Measurements from ENCODE around the gene ENPP6. TPM values are rescaled to one million over a fixed set of nuclear protein-coding genes. Genes with fewer than 3 reads are reported as not detected.

The ENPP6 gene
- total and polyA plus RNA-seq, 4 donors, result 0.02 to 0.37 (median 0.10) TPM

DNA sequence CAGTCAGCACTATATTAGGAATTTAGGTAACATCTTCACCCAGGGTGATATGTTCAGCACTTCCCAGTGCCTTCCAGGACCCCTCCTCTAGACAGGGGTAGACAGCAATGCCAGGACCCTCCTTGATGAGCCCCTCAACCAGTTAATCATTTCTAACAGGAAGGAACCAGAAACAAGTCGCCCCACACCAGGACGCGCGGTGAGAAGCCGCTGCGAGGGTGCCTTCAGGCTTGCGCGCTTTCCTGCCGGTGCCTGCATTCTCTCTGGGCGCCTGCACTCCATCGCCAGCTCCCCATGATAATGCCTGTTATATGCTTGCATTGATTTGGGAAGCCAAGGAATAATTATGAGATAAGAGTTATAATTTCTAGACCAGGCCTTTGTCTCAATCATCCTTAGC, 116.0 kb downstream of the ENPP6 start:
- no peak for TF ChIP-seq CTCF (IDR thresholded peaks at IDR 0.05; ENCODE audit: control extremely low read depth, extremely low read depth)
- no peaks in the 10 kb centered on the region for H3K9me3 ChIP-seq (ENCODE audit: control insufficient read depth in 4 of 4, insufficient read depth in 3 of 4, low read length in 3 of 4)
- H3K9ac ChIP-seq (ENCODE audit: insufficient read depth in 1 of 2, low read length in 2 of 2), result no peak overlapping the region
- 87 to 93% methylated on average over 11 of the region's 11 CpGs for WGBS, 2 donors
- H3K4me3 ChIP-seq, result no peak overlapping the region
- no peak overlapping the region for H3K27ac ChIP-seq (ENCODE audit: low read depth in 1 of 2, low read length in 1 of 2)
- peaks cover 9 to 57% (median 25%) of the 10 kb centered on the region in 5 donors for H3K4me1 ChIP-seq (ENCODE audit: control insufficient read depth in 5 of 5, insufficient read depth in 5 of 5, low read length in 5 of 5)
- DNase-seq, result no peak
- H3K36me3 ChIP-seq (ENCODE audit: control insufficient read depth in 4 of 4, insufficient read depth in 4 of 4, low read length in 4 of 4), result no peaks in the 10 kb centered on the region
- no peaks in the 10 kb centered on the region for H3K27me3 ChIP-seq (ENCODE audit: control insufficient read depth in 3 of 3, insufficient read depth in 3 of 3, low read length in 2 of 3)
- ATAC-seq (ENCODE audit: insufficient read depth, low FRiP score), result no peak

GRCh38 chr4:184100297-184100885, 117.3 kb downstream of the ENPP6 start:
- no peaks in the 10 kb centered on the region for H3K9me3 ChIP-seq (ENCODE audit: control insufficient read depth in 4 of 4, insufficient read depth in 3 of 4, low read length in 3 of 4)
- no peak overlapping the region for H3K27ac ChIP-seq (ENCODE audit: low read depth in 1 of 2, low read length in 1 of 2)
- TF ChIP-seq CTCF (IDR thresholded peaks at IDR 0.05; ENCODE audit: control extremely low read depth, extremely low read depth), result peak; percentile 54
- ATAC-seq (ENCODE audit: insufficient read depth, low FRiP score), result peak; percentile 68
- 57 to 74% methylated on average over 14 of the region's 14 CpGs for WGBS, 2 donors
- no peaks in the 10 kb centered on the region for H3K27me3 ChIP-seq (ENCODE audit: control insufficient read depth in 3 of 3, insufficient read depth in 3 of 3, low read length in 2 of 3)
- H3K4me3 ChIP-seq, result no peak overlapping the region
- H3K36me3 ChIP-seq (ENCODE audit: control insufficient read depth in 4 of 4, insufficient read depth in 4 of 4, low read length in 4 of 4), result no peaks in the 10 kb centered on the region
- peak; percentile 50 to 77 (median 72) for DNase-seq
- H3K4me1 ChIP-seq (ENCODE audit: control insufficient read depth in 5 of 5, insufficient read depth in 5 of 5, low read length in 5 of 5), result peaks cover 9 to 68% (median 25%) of the 10 kb centered on the region in 5 donors
- H3K9ac ChIP-seq (ENCODE audit: insufficient read depth in 1 of 2, low read length in 2 of 2), result no peak overlapping the region

GRCh38 chr4:184099535-184099966, 118.1 kb downstream of the ENPP6 start:
- no peak overlapping the region for H3K4me3 ChIP-seq
- H3K9ac ChIP-seq (ENCODE audit: insufficient read depth in 1 of 2, low read length in 2 of 2), result peak overlapping the region in 1 of 2 donors; percentile 30
- no peak for TF ChIP-seq CTCF (IDR thresholded peaks at IDR 0.05; ENCODE audit: control extremely low read depth, extremely low read depth)
- H3K4me1 ChIP-seq (ENCODE audit: control insufficient read depth in 5 of 5, insufficient read depth in 5 of 5, low read length in 5 of 5), result peaks cover 9 to 72% (median 20%) of the 10 kb centered on the region in 5 donors
- DNase-seq (peak; percentile 86 to 95 (median 94)), ATAC-seq (ENCODE audit: insufficient read depth, low FRiP score) (no peak)
- no peaks in the 10 kb centered on the region for H3K36me3 ChIP-seq (ENCODE audit: control insufficient read depth in 4 of 4, insufficient read depth in 4 of 4, low read length in 4 of 4)
- H3K9me3 ChIP-seq (ENCODE audit: control insufficient read depth in 4 of 4, insufficient read depth in 3 of 4, low read length in 3 of 4), result no peaks in the 10 kb centered on the region
- WGBS, 2 donors, result 70 to 80% methylated on average over 10 of the region's 10 CpGs
- no peaks in the 10 kb centered on the region for H3K27me3 ChIP-seq (ENCODE audit: control insufficient read depth in 3 of 3, insufficient read depth in 3 of 3, low read length in 2 of 3)
- no peak overlapping the region for H3K27ac ChIP-seq (ENCODE audit: low read depth in 1 of 2, low read length in 1 of 2)

- H3K9ac ChIP-seq (ENCODE audit: insufficient read depth in 1 of 2, low read length in 2 of 2), result no peak overlapping the region
- H3K36me3 ChIP-seq (ENCODE audit: control insufficient read depth in 4 of 4, insufficient read depth in 4 of 4, low read length in 4 of 4), result no peaks in the 10 kb centered on the region
- peaks cover 4 to 74% (median 17%) of the 10 kb centered on the region in 5 donors for H3K4me1 ChIP-seq (ENCODE audit: control insufficient read depth in 5 of 5, insufficient read depth in 5 of 5, low read length in 5 of 5)
- H3K4me3 ChIP-seq, result no peak overlapping the region
- DNase-seq (peak in 1 of 3 donors; percentile 59), ATAC-seq (ENCODE audit: insufficient read depth, low FRiP score) (no peak)
- 74 to 86% methylated on average over 4 of the region's 4 CpGs for WGBS, 2 donors
- H3K27ac ChIP-seq (ENCODE audit: low read depth in 1 of 2, low read length in 1 of 2), result no peak overlapping the region
- no peaks in the 10 kb centered on the region for H3K9me3 ChIP-seq (ENCODE audit: control insufficient read depth in 4 of 4, insufficient read depth in 3 of 4, low read length in 3 of 4)
- TF ChIP-seq CTCF (IDR thresholded peaks at IDR 0.05; ENCODE audit: control extremely low read depth, extremely low read depth), result no peak
- H3K27me3 ChIP-seq (ENCODE audit: control insufficient read depth in 3 of 3, insufficient read depth in 3 of 3, low read length in 2 of 3), result no peaks in the 10 kb centered on the region
These were observed 118.7 kb downstream of the ENPP6 start for GRCh38 chr4:184099000-184099399.
